Stimulated activated effector memory CD8-positive, alpha-beta T cell treated with anti-CD3 and anti-CD28 coated beads, Interleukin-12 subunit alpha, Interleukin-12 subunit beta, amount 100 ng/mL, for 72 hours (primary cell): ENCODE data around the gene GRIK4.

ENCODE experiments used
- ATAC-seq: fragments of 150-1000 bp; cut with Tn5 transposase; 2 replicates; pipeline ENCODE4 v1.10.0; 2021
- DNase-seq, 2 donors: peaks; one replicate each; pipeline ENCODE4 v3.0.0; 2021 to 2022; ENCODE audit warnings: low spot score in 2 of 2
- H3K27ac Mint-ChIP-seq: one replicate; pipeline ENCODE4 v1.8.0; 2022; ENCODE audit warnings: mild to moderate bottlenecking, mixed read lengths
- H3K36me3 Mint-ChIP-seq: one replicate; pipeline ENCODE4 v1.8.0; 2022; ENCODE audit warnings: mild to moderate bottlenecking, mixed read lengths
- H3K4me1 Mint-ChIP-seq: one replicate; pipeline ENCODE4 v1.8.0; 2022; ENCODE audit warnings: mixed read lengths
- H3K4me3 Mint-ChIP-seq: one replicate; pipeline ENCODE4 v1.8.0; 2022; ENCODE audit warnings: mild to moderate bottlenecking, mixed read lengths
- H3K9me3 Mint-ChIP-seq: one replicate; pipeline ENCODE4 v1.8.0; 2022; ENCODE audit warnings: mixed read lengths

The GRIK4 gene

DNA sequence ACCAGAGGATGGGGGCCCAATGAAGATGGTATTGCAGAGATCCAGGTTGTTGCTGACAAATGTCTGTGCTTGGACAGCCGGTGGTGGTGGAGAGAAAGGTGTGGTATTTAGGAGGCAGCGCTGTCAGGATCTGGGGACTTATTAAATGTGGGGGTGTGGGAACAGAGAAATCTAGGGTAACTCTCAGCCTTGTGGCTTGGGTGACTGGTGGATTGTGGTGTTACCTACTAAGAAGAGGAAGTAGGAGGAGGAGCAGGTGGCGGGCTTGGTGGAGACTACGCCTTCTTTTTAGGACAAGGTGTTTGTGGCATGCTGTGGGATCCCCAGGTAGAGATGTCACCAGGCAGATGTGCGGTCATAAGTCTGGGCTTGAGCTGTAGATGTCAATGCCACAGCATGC, 144.0 kb downstream of the GRIK4 start:
- Mint-ChIP-seq H3K9me3 (no peaks in the 10 kb centered on the region), H3K4me1 (peaks cover 16% of the 10 kb centered on the region), H3K4me3 (no peak overlapping the region), H3K36me3 (no peaks in the 10 kb centered on the region), H3K27ac (no peak overlapping the region)
- ATAC-seq (no peak), DNase-seq (no peak)

DNA sequence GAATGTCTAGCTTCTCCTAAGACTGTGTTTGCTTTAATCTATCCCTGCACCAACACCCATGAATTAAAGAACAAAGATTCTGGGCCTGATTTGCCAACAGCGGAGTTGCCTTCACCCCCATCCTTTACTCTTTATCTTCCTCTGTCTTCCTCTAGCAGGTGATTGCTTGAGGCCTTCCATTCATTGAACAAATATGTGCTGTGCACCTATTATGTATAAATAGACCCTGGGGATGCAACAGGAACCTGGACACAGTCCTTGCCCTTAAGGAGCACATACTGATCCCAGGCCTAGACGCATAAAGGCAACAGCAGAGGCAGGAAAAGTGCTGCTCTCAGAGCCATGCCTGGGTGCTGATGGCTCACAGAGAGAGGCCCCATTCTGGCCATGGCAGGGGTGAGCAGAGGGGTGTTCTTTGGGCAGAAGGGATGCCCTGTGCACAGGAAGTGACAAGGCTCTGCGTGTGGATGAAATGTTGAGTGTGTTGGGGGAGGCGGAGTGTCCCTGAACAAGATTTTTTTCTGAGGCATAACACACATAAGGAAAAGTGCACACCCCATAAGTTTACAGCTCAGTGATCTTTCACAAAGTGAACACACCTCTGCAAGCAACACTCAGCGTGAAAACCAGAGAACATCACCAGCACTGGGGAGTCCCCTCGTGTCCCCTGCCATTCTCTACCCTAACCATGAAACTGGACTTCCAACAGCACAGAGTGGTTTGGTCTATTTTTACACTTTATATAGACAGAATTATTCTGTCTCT, 145.9 kb downstream of the GRIK4 start:
- Mint-ChIP-seq H3K4me1 (peaks cover 16% of the 10 kb centered on the region), H3K36me3 (no peaks in the 10 kb centered on the region), H3K4me3 (no peak overlapping the region), H3K9me3 (no peaks in the 10 kb centered on the region), H3K27ac (no peak overlapping the region)
- no peak for ATAC-seq
- DNase-seq: no peak

DNA sequence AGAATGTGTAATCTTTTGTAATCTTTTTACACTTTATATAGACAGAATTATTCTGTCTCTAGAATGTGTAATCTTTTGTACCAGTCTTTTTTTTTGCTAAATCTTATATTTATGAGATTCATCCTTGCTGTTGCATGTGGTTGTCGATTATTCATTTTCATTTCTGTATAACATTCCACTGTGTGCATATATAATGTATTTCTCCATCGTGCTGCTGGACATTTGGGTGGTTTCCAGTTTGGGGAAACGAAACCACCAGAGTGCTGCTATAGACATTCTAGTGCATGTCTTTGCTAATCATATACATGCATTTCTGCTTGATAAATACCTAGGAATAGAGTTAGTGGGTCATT, 146.5 kb downstream of the GRIK4 start:
- H3K36me3 Mint-ChIP-seq: no peaks in the 10 kb centered on the region
- ATAC-seq (no peak), DNase-seq (no peak)
- no peak overlapping the region for H3K4me3 Mint-ChIP-seq
- peaks cover 16% of the 10 kb centered on the region for H3K4me1 Mint-ChIP-seq
- no peaks in the 10 kb centered on the region for H3K9me3 Mint-ChIP-seq
- no peak overlapping the region for H3K27ac Mint-ChIP-seq

DNA sequence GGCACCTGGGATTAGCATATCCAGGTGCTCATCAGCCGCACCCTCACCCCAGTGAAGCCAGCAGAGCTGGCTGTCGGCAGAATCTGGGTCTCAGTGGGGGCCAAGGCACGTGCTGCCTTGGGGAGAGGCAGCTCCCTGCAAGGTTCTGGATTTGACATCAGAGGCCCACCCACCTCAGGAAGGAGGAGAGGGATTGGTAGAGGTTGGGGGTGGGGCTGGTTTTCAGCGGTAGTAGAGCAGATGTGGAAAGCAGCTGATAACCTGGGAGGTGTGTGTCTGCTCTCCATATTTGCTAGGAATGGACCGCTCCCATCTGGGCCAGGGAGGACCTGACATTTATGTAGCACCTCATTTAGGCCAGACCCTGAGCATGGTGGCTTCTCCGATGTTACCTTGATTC, 147.5 kb downstream of the GRIK4 start:
- no peak for ATAC-seq
- no peak overlapping the region for H3K4me3 Mint-ChIP-seq

DNA sequence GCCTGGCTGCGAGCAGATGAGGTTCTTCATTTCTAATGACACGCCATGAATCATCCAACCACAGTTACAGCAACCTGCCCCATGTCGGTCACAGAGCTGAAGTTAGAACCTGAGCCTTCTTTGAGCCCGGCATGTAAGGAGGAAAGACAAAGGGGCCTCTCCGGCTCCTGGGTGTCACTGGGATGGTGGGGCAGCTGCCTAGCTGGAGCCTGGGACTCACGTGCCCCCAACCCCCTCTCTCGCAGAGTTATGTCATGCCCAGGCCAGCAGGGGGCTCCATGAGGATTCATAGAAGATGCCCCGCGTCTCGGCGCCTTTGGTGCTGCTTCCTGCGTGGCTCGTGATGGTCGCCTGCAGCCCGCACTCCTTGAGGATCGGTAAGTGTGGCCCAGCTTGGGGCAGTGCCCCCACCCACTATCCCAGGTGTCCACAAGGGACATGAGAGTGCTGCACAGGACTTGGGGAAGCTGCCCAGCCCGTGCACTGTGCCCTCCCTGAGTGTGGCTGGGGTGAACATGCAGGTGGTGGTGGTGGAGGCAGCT, 148.5 kb downstream of the GRIK4 start:
- peaks cover 13% of the 10 kb centered on the region for H3K4me1 Mint-ChIP-seq
- no peak overlapping the region for H3K4me3 Mint-ChIP-seq
- peak in 1 of 2 donors; percentile 54 for DNase-seq
- no peaks in the 10 kb centered on the region for H3K9me3 Mint-ChIP-seq
- H3K36me3 Mint-ChIP-seq: no peaks in the 10 kb centered on the region
- peak; percentile 57 for ATAC-seq
- no peak overlapping the region for H3K27ac Mint-ChIP-seq

More for the DNA sequence above, 147.5 kb downstream of the GRIK4 start:
- H3K36me3 Mint-ChIP-seq: no peaks in the 10 kb centered on the region
- H3K4me1 Mint-ChIP-seq: peaks cover 16% of the 10 kb centered on the region
- DNase-seq: no peak
- H3K9me3 Mint-ChIP-seq: no peaks in the 10 kb centered on the region
- H3K27ac Mint-ChIP-seq: no peak overlapping the region

DNA sequence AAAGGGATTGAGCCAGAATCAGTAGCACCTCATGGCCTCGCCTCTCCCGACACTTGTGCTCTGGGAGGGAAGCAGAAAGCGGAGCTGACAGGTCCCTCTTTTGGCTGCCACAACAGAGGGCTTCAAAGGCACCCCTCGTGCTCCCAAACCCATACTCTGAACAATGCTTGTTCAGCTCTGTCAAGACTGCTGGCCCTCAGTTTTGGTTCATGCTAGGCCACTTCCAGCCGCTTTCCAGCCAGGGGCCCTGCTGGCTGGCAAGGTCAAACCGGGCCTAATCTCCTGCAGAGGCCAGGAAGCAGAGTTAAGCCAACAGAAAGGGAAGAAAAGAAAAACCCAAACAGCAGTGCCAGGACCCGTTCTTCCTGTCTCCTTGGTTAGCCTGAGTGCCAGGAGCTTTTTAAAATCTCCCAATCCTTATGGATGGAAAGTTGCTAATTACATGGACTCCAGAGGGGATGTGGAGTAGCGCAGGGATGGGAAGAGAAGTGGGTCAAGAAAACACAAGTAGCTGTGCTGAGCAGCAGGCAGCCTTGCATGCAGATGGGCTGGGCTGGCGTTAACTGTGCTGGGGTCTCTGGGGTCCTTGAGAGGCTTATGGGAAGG, 150.6 kb downstream of the GRIK4 start:
- H3K4me3 Mint-ChIP-seq: no peak overlapping the region
- no peaks in the 10 kb centered on the region for H3K9me3 Mint-ChIP-seq
- no peak overlapping the region for H3K27ac Mint-ChIP-seq
- DNase-seq (no peak), ATAC-seq (no peak)
- H3K4me1 Mint-ChIP-seq: peaks cover 6% of the 10 kb centered on the region
- no peaks in the 10 kb centered on the region for H3K36me3 Mint-ChIP-seq

DNA sequence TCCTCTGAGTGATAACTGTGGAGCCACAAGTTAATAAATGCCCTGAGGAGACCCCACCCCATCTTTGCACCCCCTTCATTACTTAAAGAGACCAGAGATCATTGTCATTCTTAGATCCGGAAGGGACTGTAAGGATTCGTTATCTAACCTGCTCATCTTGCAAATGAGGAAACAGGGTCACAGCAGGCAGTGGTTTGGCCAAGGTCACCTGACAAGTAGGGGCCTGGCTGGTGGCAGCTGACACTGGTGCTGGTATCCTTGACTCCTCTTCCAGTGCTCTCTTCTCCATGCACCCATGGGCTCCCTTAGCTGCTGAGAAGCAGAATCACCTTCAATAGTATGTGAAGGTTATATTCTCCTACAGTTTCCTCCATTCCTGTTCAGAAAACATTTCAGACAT, 151.6 kb downstream of the GRIK4 start:
- no peak overlapping the region for H3K4me3 Mint-ChIP-seq
- H3K27ac Mint-ChIP-seq: no peak overlapping the region
- H3K9me3 Mint-ChIP-seq: no peaks in the 10 kb centered on the region
- DNase-seq (no peak), ATAC-seq (no peak)
- peaks cover 6% of the 10 kb centered on the region for H3K4me1 Mint-ChIP-seq
- H3K36me3 Mint-ChIP-seq: no peaks in the 10 kb centered on the region

DNA sequence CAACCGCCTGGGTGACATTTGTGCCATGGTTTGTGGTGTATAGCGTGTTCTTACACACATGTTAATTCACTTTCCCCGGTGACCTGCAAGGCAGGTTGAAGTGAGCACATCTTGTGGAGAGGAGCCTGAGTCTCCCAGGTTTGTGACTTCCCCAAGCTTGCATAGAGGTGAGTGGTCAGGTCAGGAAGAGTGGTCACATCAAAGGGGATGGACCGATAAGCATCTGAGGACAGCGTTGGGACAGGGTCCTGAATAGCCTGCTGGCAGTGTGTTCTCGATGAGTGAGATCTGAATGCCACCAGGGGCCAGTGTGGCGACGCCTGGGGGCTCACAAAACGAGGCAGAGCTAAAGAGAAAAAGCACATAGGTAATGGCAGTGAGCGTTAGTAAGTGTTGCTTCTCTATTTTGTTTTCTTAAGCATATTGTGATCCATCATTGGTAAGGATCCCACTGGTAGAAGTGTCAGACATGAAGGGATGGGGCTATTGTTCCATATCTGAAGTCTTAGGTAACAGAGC, 154.6 kb downstream of the GRIK4 start:
- ATAC-seq (no peak), DNase-seq (no peak)
- no peaks in the 10 kb centered on the region for H3K36me3 Mint-ChIP-seq
- H3K27ac Mint-ChIP-seq: no peak overlapping the region
- no peaks in the 10 kb centered on the region for H3K4me1 Mint-ChIP-seq
- no peak overlapping the region for H3K4me3 Mint-ChIP-seq
- no peaks in the 10 kb centered on the region for H3K9me3 Mint-ChIP-seq

DNA sequence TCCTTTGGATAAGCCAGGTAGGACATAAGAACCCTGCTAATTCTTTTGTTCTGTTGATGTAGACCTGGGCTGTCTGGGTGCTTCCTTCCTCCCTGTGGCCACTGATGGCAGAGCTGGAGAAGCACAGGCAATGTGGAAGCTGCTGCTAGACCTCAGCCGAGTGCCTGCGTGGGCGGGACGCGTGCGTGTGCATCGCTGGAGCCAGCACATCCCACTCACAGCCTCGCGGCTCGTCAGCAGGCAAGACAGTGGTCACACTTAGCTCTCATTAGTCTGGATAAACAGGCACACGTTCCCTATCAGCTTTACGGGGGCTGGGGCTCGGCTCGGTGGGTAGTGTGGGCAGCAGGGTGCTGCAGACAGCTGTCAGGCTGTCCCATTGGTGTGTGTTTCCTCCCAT, 155.7 kb downstream of the GRIK4 start:
- Mint-ChIP-seq H3K27ac (no peak overlapping the region), H3K9me3 (no peaks in the 10 kb centered on the region), H3K4me3 (no peak overlapping the region), H3K4me1 (no peaks in the 10 kb centered on the region), H3K36me3 (no peaks in the 10 kb centered on the region)
- ATAC-seq (no peak), DNase-seq (no peak)

DNA sequence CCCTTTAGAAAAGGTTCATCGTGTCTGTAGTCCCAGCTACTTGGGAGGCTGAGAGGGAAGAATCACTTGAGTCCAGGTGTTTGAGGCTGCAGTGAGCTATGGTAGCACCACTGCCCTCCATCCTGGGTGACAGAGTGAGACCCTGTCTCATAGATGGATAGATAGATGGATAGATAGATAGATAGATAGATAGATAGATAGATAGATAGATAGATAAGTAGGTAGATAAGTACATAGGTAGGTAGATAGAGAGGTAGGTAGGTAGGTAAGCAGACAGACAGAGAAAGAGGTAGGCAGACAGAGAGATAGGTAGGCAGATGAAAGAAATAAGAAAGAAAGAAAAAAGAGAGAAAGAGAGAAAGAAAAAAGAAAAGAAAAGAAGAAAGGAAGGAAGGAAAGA, 156.4 kb downstream of the GRIK4 start:
- ATAC-seq (no peak), DNase-seq (no peak)
- Mint-ChIP-seq H3K27ac (no peak overlapping the region), H3K4me3 (no peak overlapping the region), H3K36me3 (no peaks in the 10 kb centered on the region), H3K4me1 (no peaks in the 10 kb centered on the region), H3K9me3 (no peaks in the 10 kb centered on the region)

DNA sequence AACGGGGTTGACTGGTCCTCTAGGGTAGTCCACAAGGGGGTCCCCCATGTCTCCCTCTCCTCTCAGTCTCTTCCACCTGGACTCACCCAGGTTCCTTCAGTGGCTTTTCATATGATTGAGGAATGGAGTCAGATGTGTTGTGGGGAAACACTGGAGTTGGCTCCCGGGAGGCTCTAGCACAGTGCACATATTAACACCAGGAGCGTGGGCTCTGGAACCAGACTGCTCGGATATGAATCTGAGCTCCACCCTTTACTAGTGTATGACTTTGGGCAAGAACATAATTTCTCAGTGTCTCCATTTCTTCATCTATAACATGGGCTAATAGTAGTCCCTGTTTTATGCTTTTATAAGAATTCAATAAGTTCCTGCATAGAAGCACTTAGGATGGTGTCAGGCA, 157.0 kb downstream of the GRIK4 start:
- no peak overlapping the region for H3K4me3 Mint-ChIP-seq
- ATAC-seq (peak; percentile 17), DNase-seq (no peak)
- no peaks in the 10 kb centered on the region for H3K36me3 Mint-ChIP-seq
- no peaks in the 10 kb centered on the region for H3K4me1 Mint-ChIP-seq
- no peak overlapping the region for H3K27ac Mint-ChIP-seq
- no peaks in the 10 kb centered on the region for H3K9me3 Mint-ChIP-seq

DNA sequence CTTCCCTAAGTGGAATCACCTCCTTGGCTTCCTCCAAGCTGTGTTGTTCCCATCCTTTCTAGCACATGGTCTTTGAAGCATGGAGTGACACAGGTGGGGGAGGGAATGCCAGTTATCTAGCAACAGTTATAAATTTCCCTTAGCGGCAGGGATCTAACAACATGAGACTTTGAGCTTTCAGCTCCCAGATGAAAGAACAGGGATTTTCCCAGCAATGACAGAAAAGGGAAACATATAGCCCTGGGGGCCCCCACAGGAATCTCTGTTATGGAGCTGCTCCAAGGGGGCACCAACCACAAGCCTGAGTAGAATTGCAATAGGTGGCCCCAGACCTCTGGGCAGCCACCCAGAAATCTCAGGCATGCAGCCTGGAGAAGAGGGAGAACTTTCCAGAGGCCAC, 163.0 kb downstream of the GRIK4 start:
- DNase-seq: no peak
- Mint-ChIP-seq H3K36me3 (no peaks in the 10 kb centered on the region), H3K4me3 (no peak overlapping the region)

DNA sequence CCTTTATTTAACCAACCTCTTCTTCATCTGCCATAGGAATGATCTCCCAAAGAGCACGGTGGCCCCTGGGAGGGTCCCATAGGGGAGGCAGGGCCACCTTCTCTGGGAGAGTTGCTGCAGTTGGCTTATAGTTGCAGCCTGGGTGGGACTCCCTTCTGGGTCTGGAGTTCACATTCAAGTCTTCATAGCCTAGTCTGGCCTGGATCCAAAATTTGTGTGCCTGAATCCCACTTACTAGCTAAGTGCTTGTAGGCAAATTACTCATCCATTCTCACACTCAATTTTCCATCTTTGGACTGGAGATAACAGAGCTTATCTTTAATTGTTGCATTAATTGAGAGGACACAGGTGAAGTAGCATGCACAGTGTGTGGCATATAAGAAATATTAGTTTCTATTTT, 163.6 kb downstream of the GRIK4 start:
- ATAC-seq: no peak
- H3K4me1 Mint-ChIP-seq: no peaks in the 10 kb centered on the region
- no peak overlapping the region for H3K27ac Mint-ChIP-seq
- no peak overlapping the region for H3K4me3 Mint-ChIP-seq
- no peaks in the 10 kb centered on the region for H3K9me3 Mint-ChIP-seq
- H3K36me3 Mint-ChIP-seq: no peaks in the 10 kb centered on the region
- DNase-seq: no peak

More for the DNA sequence above, 163.0 kb downstream of the GRIK4 start:
- Mint-ChIP-seq H3K4me1 (no peaks in the 10 kb centered on the region), H3K9me3 (no peaks in the 10 kb centered on the region), H3K27ac (no peak overlapping the region)
- ATAC-seq: no peak

DNA sequence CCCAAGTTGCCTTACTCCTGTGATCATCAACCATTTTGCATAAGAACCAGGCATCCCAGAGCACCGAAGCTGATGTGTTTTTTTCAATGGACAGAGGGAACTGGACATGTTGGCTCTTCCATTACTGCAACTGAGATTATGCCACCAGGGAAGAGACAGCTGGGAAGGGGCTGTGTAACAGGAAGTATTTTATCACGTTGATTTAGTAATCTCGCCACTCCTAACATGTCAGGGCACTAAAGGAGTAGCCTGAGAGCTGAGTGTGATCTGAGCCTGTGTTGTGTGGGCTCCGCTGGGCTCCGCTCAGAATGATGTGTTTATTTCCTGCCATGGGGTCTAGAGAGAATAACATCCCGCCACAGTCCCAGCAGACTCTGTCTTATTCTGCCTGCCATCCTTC, 165.4 kb downstream of the GRIK4 start:
- Mint-ChIP-seq H3K36me3 (no peaks in the 10 kb centered on the region), H3K4me1 (no peaks in the 10 kb centered on the region), H3K4me3 (no peak overlapping the region), H3K27ac (no peak overlapping the region), H3K9me3 (no peaks in the 10 kb centered on the region)
- ATAC-seq (no peak), DNase-seq (no peak)

DNA sequence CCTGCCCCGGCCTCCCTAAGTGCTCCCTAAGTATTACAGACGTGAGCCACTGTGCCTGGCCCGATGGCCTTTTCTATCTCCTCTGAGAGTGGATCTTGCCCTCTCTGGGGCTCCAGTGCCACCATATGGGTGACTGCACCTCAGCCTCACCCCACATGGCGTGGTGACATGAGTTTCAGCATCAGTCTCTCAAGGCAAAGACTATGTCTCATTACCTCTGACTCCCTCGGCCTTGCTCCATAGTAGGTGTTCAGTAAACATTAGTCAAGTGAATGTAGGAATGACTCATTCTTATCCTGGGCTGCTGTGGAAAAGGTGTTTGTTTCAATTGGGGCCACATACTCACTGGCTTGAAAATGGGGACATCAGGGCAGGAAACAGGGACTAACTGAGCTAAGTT, 168.8 kb downstream of the GRIK4 start:
- Mint-ChIP-seq H3K4me1 (no peaks in the 10 kb centered on the region), H3K4me3 (no peak overlapping the region), H3K9me3 (no peaks in the 10 kb centered on the region), H3K36me3 (no peaks in the 10 kb centered on the region), H3K27ac (no peak overlapping the region)
- ATAC-seq: peak; percentile 7
- DNase-seq: no peak
